ENCODE data around the gene ZNF606.

Gene ZNF606

GRCh38 chr19:58002384-58003173 lies at the start of gene ZNF606:
ZNF606 (minus strand) TSS chr19:58002820; CDS start chr19:58001319, 1,501 bp downstream.
- DNase-seq: peak; percentile 62

GRCh38 chr19:58052256-58052655 lies 49.6 kb upstream of the ZNF606 start:
- DNase-seq: no peak

- DNase-seq: no peak
These were observed 45.1 kb upstream of the ZNF606 start for GRCh38 chr19:58047672-58048071.

- DNase-seq: no peak
These were observed 44.2 kb upstream of the ZNF606 start for GRCh38 chr19:58046856-58047255.

GRCh38 chr19:58045411-58046050 lies 42.9 kb upstream of the ZNF606 start:
- DNase-seq: no peak

- DNase-seq: no peak
These were observed 42.3 kb upstream of the ZNF606 start for GRCh38 chr19:58044886-58045285.

GRCh38 chr19:58044391-58044790 lies 41.8 kb upstream of the ZNF606 start:
- no peak for DNase-seq

GRCh38 chr19:58042495-58043340 lies 40.1 kb upstream of the ZNF606 start:
- no peak for DNase-seq

GRCh38 chr19:58040751-58041525 lies 38.3 kb upstream of the ZNF606 start:
- DNase-seq: no peak

GRCh38 chr19:58038688-58039204 lies 36.1 kb upstream of the ZNF606 start:
- DNase-seq: no peak

GRCh38 chr19:58037927-58038687 lies 35.5 kb upstream of the ZNF606 start:
- no peak for DNase-seq

- DNase-seq: no peak
These were observed 33.2 kb upstream of the ZNF606 start for GRCh38 chr19:58035863-58036262.

- no peak for DNase-seq
These were observed 31.8 kb upstream of the ZNF606 start for GRCh38 chr19:58034477-58034793.

GRCh38 chr19:58033741-58034476 lies 31.3 kb upstream of the ZNF606 start, which contains the start of gene ZSCAN1:
ZSCAN1 (plus strand) TSS chr19:58034025; CDS start chr19:58037837, 3,812 bp downstream.
- no peak for DNase-seq

- no peak for DNase-seq
These were observed 22.0 kb upstream of the ZNF606 start for GRCh38 chr19:58024661-58025060.

GRCh38 chr19:58022283-58022660 lies 19.7 kb upstream of the ZNF606 start:
- no peak for DNase-seq

GRCh38 chr19:58021541-58022282 lies 19.1 kb upstream of the ZNF606 start:
- no peak for DNase-seq

GRCh38 chr19:58020129-58020528 lies 17.5 kb upstream of the ZNF606 start:
- DNase-seq: no peak

GRCh38 chr19:58014141-58014540 lies 11.5 kb upstream of the ZNF606 start:
- DNase-seq: no peak

GRCh38 chr19:58010507-58010906 lies 7.9 kb upstream of the ZNF606 start:
- DNase-seq: no peak

All from NCI-H446 treated with DMSO at 0.1 percent for 48 hours (cell line).